Stimulated activated CD4-positive, alpha-beta T cell treated with anti-CD3 and anti-CD28 coated beads, Interleukin-4, amount 100 ng/mL, for 1 hour (primary cell): ENCODE data around the gene E2F7.

Source experiments
- DNase-seq: peaks from one replicate; pipeline ENCODE4 v3.0.0-alpha.2; 2020

The E2F7 gene

GRCh38 chr12:77010691-77011548, 54.4 kb downstream of the E2F7 start:
- DNase-seq, result peak; percentile 69

DNA sequence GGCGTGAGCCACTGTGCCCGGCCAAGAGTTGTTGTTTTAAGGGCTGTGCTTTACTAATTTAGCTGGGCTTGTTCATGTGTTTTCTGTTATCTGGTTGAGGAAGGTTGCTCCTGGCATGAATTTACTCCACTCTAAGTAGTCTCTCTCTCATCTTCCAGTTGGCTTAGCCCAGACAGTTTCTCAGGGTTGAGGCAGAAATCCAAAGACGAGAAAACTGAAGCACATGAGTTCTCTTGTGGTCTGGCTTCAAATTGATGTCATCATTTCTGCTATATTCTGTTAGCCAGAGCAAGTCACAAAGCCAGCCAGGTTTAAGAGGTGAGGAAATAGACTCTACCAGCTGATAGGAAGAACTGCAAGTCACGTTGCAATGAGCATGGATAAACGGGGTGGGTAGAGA, 57.9 kb downstream of the E2F7 start:
- no peak for DNase-seq

GRCh38 chr12:77005611-77006098, 59.7 kb downstream of the E2F7 start:
- DNase-seq, result no peak

DNA sequence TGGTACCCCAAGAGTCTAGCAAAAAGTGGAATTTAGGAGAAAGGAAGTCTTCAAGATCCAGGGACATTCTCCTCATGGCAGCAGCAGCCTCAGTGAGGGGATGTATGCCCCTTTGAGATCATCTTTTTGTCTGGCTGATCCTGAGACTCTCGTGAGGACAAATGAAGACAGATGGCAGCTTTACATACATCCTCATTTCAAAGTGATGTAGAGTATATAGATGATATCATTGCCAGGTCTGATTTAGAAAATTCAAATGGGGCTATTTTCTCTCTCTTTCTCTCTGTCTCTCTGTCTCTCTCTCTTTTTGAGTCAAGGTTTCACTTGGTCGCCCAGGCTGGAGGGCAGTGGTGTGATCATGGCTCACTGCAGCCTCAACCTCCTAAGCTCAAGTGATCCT, 61.5 kb downstream of the E2F7 start:
- DNase-seq, result no peak

DNA sequence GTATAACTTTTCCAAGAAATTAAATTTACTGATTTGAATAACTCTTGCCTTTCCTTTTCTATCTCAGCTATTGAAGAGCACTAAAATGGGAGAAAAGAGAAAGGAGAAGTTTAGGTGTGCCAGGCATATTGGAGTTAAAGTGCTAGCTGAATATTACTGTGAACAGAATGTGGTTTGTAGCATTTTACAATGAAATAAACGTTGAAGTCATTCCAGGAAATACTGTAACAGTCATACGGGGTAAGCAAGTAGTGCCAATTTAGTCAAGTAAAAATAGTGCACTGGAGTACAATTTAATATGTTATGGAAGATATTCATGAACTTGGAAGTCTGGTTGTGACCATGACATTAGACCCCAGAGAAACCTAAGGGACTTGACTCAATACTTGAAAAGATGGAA, 62.1 kb downstream of the E2F7 start:
- no peak for DNase-seq

GRCh38 chr12:77002382-77002781, 63.0 kb downstream of the E2F7 start:
- no peak for DNase-seq

DNA sequence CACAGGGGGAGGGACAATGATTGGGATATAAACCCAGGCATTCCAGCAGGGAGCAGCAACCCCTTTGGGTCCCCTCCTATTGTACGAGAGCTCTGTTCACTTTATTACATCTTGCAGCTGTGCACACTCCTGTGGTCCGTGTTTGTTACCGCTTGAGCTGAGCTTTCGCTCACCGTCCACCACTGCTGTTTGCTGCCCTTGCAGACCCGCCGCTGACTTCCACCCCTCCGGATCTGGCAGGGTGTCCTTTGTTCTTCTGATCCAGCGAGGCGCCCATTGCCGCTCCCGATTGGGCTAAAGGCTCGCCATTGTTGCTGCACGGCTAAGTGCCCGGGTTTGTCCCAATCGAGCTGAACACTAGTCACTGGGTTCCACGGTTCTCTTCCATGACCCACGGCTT, 64.1 kb downstream of the E2F7 start:
- DNase-seq, result no peak

- DNase-seq, result no peak
Observed at GRCh38 chr12:76998908-76999556, 66.3 kb downstream of the E2F7 start.

DNA sequence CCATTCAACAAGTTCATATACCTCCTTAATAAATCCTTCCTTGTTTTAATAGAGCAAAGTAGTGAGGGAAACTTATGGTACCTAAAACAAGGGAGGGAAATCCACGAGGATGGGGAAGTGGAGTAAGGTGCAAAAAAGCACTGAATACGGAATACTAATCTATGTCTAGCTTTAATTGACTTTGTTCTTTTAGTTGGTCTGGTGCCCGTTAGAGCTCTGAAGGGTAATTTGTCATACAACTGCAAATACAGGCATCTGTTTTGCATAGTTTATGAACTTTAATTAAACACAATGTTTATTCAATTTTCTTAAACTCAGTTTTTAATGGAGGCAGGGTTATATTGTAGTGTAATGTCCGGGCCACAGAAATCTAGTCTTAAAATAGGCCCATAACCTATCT, 67.0 kb downstream of the E2F7 start:
- no peak for DNase-seq

DNA sequence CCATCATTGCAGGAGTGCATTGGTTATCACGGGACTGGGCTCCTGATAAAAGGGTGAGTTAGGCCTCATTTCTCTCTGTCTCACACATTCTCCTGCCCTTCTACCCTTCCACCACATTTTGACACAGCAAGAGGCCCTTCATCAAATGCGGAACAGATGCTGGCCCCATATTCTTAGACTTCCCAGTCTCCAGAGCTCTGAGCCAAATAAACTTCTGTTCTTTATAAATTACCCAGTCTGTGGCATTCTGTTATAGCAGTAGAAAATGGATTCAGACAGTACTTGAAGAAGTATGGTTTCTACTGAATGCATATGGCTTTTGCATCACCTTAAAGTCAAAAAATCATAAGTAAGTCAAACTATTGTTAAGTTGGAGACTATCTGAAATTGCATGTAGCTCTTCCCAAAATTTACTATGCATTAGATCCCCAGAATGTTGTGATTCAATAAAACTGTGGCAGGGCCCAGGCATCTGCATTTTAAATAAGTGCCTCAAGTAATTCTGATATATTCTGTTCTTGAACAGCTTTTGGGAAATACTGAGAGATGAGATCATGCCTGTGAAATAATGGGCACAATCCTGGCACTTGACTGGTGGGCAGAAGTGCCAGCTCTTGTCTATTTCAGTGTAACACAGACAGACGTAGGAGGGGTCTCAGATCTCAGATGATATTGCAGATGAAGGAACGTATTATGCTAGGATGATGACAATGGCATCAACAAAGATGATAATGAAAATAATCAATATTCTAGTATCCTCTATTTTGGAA, 68.2 kb downstream of the E2F7 start:
- no peak for DNase-seq

GRCh38 chr12:76990716-76991115, 74.7 kb downstream of the E2F7 start:
- no peak for DNase-seq

DNA sequence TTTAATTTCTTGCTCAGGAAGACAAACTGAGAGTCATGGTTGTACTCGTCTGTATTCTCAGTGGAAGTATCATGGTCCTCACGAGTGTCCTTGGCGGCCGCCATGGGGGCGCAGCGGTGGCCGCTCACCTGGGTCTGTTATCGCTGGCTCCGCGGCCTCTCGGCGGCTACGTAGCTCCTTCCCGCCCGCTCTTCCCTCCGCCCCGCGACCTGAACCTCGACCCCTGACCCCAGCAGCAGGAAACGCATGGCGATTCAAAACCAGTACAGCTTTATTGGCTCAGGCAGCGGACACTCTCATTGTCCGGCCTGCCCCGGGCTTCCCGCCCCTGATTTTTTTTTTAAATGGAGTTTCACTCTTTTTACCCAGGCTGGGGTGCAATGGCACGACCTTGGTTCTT, 80.8 kb downstream of the E2F7 start:
- no peak for DNase-seq

DNA sequence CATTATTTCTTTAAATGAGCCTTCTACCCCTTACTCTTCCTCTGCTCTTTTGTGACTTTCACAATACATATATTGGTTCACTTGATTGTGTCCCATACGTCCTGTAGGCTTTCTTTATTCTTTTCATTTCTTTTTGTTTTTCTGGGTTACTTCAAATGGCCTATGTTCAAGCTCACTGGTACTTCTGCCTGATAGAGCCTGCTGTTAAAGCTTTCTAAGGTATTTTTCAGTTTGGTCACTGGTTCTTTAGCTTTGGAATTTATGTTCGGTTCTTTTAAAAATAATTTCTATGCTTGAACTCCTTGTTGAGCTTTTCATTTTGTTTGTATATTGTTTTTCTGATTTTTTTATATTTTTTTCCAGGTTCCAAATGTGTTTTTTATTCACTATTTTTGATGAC, 81.9 kb downstream of the E2F7 start:
- no peak for DNase-seq

DNA sequence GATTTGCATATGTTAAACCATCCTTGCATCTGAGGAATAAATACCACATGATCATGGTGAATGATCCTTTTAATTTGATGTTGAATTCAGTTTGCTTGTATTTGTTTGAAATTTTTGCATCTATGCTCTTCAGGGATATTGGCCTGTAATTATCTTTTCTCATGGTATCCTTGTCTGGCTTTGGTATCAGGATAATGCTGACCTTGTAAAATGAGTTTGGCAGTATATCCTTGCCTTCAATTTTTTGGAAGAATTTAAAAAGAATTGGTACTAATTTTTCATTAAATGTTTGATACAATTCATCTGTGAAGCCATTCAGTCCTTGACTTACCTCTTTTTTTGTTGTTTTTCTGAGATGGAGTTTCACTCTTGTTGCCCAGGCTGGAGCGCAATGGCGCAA, 85.2 kb downstream of the E2F7 start:
- no peak for DNase-seq

- DNase-seq, result no peak
Observed at GRCh38 chr12:76976777-76977382, 88.5 kb downstream of the E2F7 start.
